ENCODE measurements around the gene TMEM179B.
"Not testable (repeated sequence)": the region's sequence is repeated elsewhere in the genome, so short reads cannot be mapped to it uniquely, and the experiment has no call there.

The TMEM179B gene

GRCh38 chr11:62788991-62789390 is 1.8 kb downstream of the TMEM179B start:
- DNase-seq (ENCODE audit: low read depth, low spot score): peak; percentile 31

GRCh38 chr11:62789576-62789975 is 2.4 kb downstream of the TMEM179B start:
- no peak for DNase-seq (ENCODE audit: low read depth, low spot score)

- peak; percentile 87 for DNase-seq (ENCODE audit: low read depth, low spot score)
These were observed 4.4 kb downstream of the TMEM179B start, which contains the start of gene TMEM223 for GRCh38 chr11:62791501-62792201. TMEM223 (minus strand) TSS chr11:62792006; CDS start chr11:62791994, 12 bp downstream.

- DNase-seq (ENCODE audit: low read depth, low spot score): peak; percentile 68
These were observed 5.0 kb downstream of the TMEM179B start for GRCh38 chr11:62792202-62792575.

- DNase-seq (ENCODE audit: low read depth, low spot score): no peak
These were observed 7.1 kb downstream of the TMEM179B start for GRCh38 chr11:62794201-62794775.

GRCh38 chr11:62796281-62796680 is 9.1 kb downstream of the TMEM179B start:
- DNase-seq (ENCODE audit: low read depth, low spot score): peak; percentile 32

- no peak for DNase-seq (ENCODE audit: low read depth, low spot score)
These were observed 12.3 kb downstream of the TMEM179B start for GRCh38 chr11:62799486-62799885.

GRCh38 chr11:62801071-62801470 is 13.9 kb downstream of the TMEM179B start:
- no peak for DNase-seq (ENCODE audit: low read depth, low spot score)

- DNase-seq (ENCODE audit: low read depth, low spot score): no peak
These were observed 17.3 kb downstream of the TMEM179B start for GRCh38 chr11:62804310-62805075.

GRCh38 chr11:62805076-62805892 is 18.1 kb downstream of the TMEM179B start, which contains the start of gene NXF1:
NXF1 (minus strand) TSS chr11:62805440; CDS start chr11:62805356, 84 bp downstream.
- peak; percentile 98 for DNase-seq (ENCODE audit: low read depth, low spot score)

- DNase-seq (ENCODE audit: low read depth, low spot score): peak; percentile 22
These were observed 18.8 kb downstream of the TMEM179B start for GRCh38 chr11:62805961-62806441.

- DNase-seq (ENCODE audit: low read depth, low spot score): no peak
These were observed 19.5 kb downstream of the TMEM179B start for GRCh38 chr11:62806611-62807121.

GRCh38 chr11:62810748-62811147 is 23.5 kb downstream of the TMEM179B start:
- DNase-seq (ENCODE audit: low read depth, low spot score): no peak

- no peak for DNase-seq (ENCODE audit: low read depth, low spot score)
These were observed 24.5 kb downstream of the TMEM179B start for GRCh38 chr11:62811659-62812058.

- no peak for DNase-seq (ENCODE audit: low read depth, low spot score)
These were observed 29.4 kb downstream of the TMEM179B start for GRCh38 chr11:62816557-62816956.

GRCh38 chr11:62817129-62817528 is 29.9 kb downstream of the TMEM179B start:
- no peak for DNase-seq (ENCODE audit: low read depth, low spot score)

GRCh38 chr11:62823677-62824076 is 36.5 kb downstream of the TMEM179B start:
- DNase-seq (ENCODE audit: low read depth, low spot score): no peak

- not testable (repeated sequence) for DNase-seq (ENCODE audit: low read depth, low spot score)
These were observed 40.9 kb downstream of the TMEM179B start for GRCh38 chr11:62828130-62828529.

- DNase-seq (ENCODE audit: low read depth, low spot score): no peak
These were observed 43.8 kb downstream of the TMEM179B start for GRCh38 chr11:62830904-62831519.

- peak; percentile 99 for DNase-seq (ENCODE audit: low read depth, low spot score)
These were observed 44.5 kb downstream of the TMEM179B start, which contains the start of gene STX5 for GRCh38 chr11:62831520-62832335. STX5 (minus strand) TSS chr11:62832051; CDS start chr11:62831243, 808 bp downstream.

All from ELF-1 (cell line).